ENCODE measurements around the gene VSTM5. TPM values are rescaled to one million over a fixed set of nuclear protein-coding genes. Genes with fewer than 3 reads are reported as not detected.
"Not testable (repeated sequence)": the region's sequence is repeated elsewhere in the genome, so short reads cannot be mapped to it uniquely, and the experiment has no call there.

Gene VSTM5
- total RNA-seq, 4 donors from 2014 or later, result 0.13 to 0.19 TPM; not detected in 2

GRCh38 chr11:93784145-93784934 is 66.1 kb downstream of the VSTM5 start, which contains the start of gene MED17:
Gene MED17, plus strand, starts transcription at chr11:93784282. Its CDS starts 232 bp downstream, at chr11:93784514.
- peak within 1 kb of the TSS; percentile 96 for H3K4me3 ChIP-seq (ENCODE audit: low read depth, poor library complexity, severe bottlenecking)
- intact Hi-C loops (cut with DNase I; ENCODE audit: low total_unique reads), result no loop called here

DNA sequence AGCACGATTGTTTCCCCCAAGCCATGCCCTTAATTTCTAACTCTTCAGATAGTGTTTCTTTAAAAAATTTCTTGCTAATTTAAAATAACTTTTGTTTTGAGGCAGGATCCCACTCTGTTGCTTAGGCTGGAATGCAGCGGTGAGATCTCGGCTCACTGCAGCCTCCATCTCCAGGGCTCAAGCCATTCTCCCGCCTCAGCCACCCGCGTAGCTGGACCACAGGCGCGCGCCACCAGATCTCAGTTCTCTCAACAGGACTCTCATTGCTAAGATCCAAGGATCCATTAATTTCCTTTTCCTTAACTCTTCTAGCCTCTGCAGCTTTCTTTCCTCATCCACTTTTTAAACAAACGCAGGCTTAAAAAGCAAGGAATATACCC is 66.7 kb downstream of the VSTM5 start:
- no peak for DNase-seq (ENCODE audit: low spot score in 2 of 2)
- intact Hi-C loops (cut with DNase I; ENCODE audit: low total_unique reads), result no loop called here
- 0 to 1% methylated on average over 10 of the region's 10 CpGs for WGBS, 2 donors
- peak overlapping the region; percentile 96 for H3K4me3 ChIP-seq (ENCODE audit: low read depth, poor library complexity, severe bottlenecking)
- TF ChIP-seq, protein P1, sequence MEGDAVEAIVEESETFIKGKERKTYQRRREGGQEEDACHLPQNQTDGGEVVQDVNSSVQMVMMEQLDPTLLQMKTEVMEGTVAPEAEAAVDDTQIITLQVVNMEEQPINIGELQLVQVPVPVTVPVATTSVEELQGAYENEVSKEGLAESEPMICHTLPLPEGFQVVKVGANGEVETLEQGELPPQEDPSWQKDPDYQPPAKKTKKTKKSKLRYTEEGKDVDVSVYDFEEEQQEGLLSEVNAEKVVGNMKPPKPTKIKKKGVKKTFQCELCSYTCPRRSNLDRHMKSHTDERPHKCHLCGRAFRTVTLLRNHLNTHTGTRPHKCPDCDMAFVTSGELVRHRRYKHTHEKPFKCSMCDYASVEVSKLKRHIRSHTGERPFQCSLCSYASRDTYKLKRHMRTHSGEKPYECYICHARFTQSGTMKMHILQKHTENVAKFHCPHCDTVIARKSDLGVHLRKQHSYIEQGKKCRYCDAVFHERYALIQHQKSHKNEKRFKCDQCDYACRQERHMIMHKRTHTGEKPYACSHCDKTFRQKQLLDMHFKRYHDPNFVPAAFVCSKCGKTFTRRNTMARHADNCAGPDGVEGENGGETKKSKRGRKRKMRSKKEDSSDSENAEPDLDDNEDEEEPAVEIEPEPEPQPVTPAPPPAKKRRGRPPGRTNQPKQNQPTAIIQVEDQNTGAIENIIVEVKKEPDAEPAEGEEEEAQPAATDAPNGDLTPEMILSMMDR (IDR thresholded peaks at IDR 0.05), result no peak
- TF ChIP-seq POLR2A (IDR thresholded peaks at IDR 0.05), result no peak

More at GRCh38 chr11:93784145-93784934, 66.1 kb downstream of the VSTM5 start, which contains the start of gene MED17:
- TF ChIP-seq, protein P1 (IDR thresholded peaks at IDR 0.05), result no peak
- TF ChIP-seq POLR2A (IDR thresholded peaks at IDR 0.05), result no peak
- WGBS, 2 donors, result 1% methylated on average over 37 to 64 of the region's 72 CpGs
- DNase-seq (ENCODE audit: low spot score in 2 of 2), result peak; percentile 93 to 98

DNA sequence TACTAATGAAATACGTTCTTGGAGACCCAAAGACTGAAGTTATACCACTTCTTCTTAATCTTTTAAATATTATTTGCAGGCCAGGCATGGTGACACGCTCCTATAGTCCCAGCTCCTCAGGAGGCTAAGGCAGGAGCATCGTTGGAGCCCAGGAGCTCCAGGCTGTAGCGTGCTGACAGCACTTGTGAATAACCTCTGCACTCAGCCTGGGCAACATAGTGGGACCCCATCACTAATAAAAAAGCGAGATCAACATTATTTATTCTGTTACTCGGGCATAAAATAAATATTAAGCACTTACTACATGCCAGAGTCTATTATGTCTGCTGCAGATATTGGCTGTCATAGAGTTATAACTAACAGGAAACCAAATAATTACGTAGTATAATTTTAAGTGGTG is 67.1 kb downstream of the VSTM5 start:
- intact Hi-C loops (cut with DNase I; ENCODE audit: low total_unique reads), result no loop called here
- 46 to 54% methylated on average over 7 of the region's 7 CpGs for WGBS, 2 donors
- no peak for TF ChIP-seq POLR2A (IDR thresholded peaks at IDR 0.05)
- TF ChIP-seq, protein P1 (IDR thresholded peaks at IDR 0.05), result no peak
- H3K4me3 ChIP-seq (ENCODE audit: low read depth, poor library complexity, severe bottlenecking), result peak overlapping the region; percentile 96
- no peak for DNase-seq (ENCODE audit: low spot score in 2 of 2)

GRCh38 chr11:93775289-93775688 is 75.1 kb downstream of the VSTM5 start:
- WGBS, 2 donors, result 47 to 57% methylated on average over 2 of the region's 2 CpGs
- no peak overlapping the region for H3K4me3 ChIP-seq (ENCODE audit: low read depth, poor library complexity, severe bottlenecking)
- TF ChIP-seq, protein P1 (IDR thresholded peaks at IDR 0.05), result no peak
- no peak for TF ChIP-seq POLR2A (IDR thresholded peaks at IDR 0.05)
- no peak for DNase-seq (ENCODE audit: low spot score in 2 of 2)
- intact Hi-C loops (cut with DNase I; ENCODE audit: low total_unique reads), result no loop called here

- H3K4me3 ChIP-seq (ENCODE audit: low read depth, poor library complexity, severe bottlenecking); DNase-seq (ENCODE audit: low spot score in 2 of 2); intact Hi-C loops (cut with DNase I; ENCODE audit: low total_unique reads): not testable (repeated sequence)
- 89 to 91% methylated on average over 3 of the region's 3 CpGs for WGBS, 2 donors
Measured at GRCh38 chr11:93774560-93774959, 75.9 kb downstream of the VSTM5 start.

DNA sequence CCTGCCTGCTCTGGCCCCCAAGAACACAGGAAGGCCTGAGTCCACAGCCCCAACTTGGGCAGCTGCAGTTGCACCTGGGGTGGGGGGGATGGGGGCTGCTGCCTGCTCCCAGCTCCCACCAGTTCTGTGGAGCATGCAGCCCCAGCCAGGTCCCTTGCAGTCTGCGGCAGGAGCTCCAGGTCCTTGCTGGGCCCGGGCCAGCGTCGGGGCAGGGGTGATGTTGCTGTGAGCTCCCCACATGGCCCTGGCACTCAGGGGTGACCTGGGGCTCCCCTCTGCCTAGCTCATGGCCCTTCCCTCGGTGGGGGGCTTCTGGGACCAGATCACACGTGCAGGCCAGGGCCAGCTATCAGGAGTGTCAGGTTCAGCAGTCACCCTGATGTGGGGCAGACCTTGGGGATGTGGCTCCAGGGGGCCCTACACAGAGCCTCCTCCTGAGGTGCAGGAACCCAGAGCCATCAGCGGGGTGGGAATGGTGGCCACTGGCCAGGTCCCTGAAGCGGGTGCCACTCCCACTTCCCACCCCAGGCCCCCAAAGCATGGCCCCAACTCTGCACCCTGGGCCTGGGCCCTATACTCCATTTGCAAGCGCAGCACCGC is 76.7 kb downstream of the VSTM5 start:
- H3K4me3 ChIP-seq (ENCODE audit: low read depth, poor library complexity, severe bottlenecking), result no peak overlapping the region
- WGBS, 2 donors, result 96 to 97% methylated on average over 9 to 10 of the region's 10 CpGs
- TF ChIP-seq POLR2A (IDR thresholded peaks at IDR 0.05), result no peak
- TF ChIP-seq, protein P1 (IDR thresholded peaks at IDR 0.05), result no peak
- DNase-seq (ENCODE audit: low spot score in 2 of 2), result no peak
- intact Hi-C loops (cut with DNase I; ENCODE audit: low total_unique reads), result no loop called here
